K562 (cell line): ENCODE data around the gene NEURL1B. TPM values are rescaled to one million over a fixed set of nuclear protein-coding genes. Genes with fewer than 3 reads are reported as not detected.
A peak's percentile ranks its signal among the peaks of the same experiment; 100 is the strongest.

Experiments used
- ATAC-seq: fragments of 200-7000 bp; cut with Tn5 transposase; 3 replicates; pipeline ENCODE4 v1.9.1; 2020; ENCODE audit warnings: moderate library complexity
- BruUV-seq: library from RNA; stranded (reverse); fragments of 400-500 nt; replicated peaks from 2 replicates; lab custom pipeline; 2021; lab: Mats Ljungman, UMichigan
- CTCF ChIA-PET: fragments of 300-600 bp; formaldehyde crosslinking; extraction: SDS; loops from one replicate; lab custom pipeline; 2021; ENCODE audit warnings: low intra/inter-chr PET ratio; lab: Yijun Ruan, JAX
- POLR2A ChIA-PET: fragments of 300-600, 350-650 bp; sonication (Branson Sonifier 250); formaldehyde crosslinking; extraction: SDS; loops from one replicate; lab custom pipeline; 2021; ENCODE audit warnings: antibody characterized with exemption, inconsistent platforms; lab: Yijun Ruan, JAX
- DNase-seq, 4 experiments: peaks; one replicate each; pipeline versions ENCODE4 v3.0.0 to v3.0.0-alpha.2; 2011 to 2018; ENCODE audit warnings: low spot score in 3 of 4, mixed read lengths in 3 of 4; ENCODE audit errors: extremely low read depth in 1 of 4
- FAIRE-seq: peaks from 2 replicates; lab custom pipeline; 2011; peaks lifted over from hg19 to GRCh38; lab: Jason Lieb, UNC
- H2AFZ ChIP-seq: 2 replicates; pipeline ENCODE4 v1.6.0; 2011; ENCODE audit warnings: low read depth, low read length, control low read depth, inconsistent platforms
- H3K27ac ChIP-seq: fragments of 200-600 bp; 3 replicates; pipeline ENCODE4 v1.8.0; 2011; ENCODE audit warnings: low read depth, mild to moderate bottlenecking, control low read depth, inconsistent platforms, low read length, moderate library complexity, mixed read lengths; ENCODE audit errors: extremely low read depth
- H3K27me3 ChIP-seq, 2 experiments: fragments of 300-600 bp in 1 of 2; 2 replicates in 1 of 2; 3 replicates in 1 of 2; pipeline versions ENCODE4 v1.6.0 to v1.8.0; 2011; ENCODE audit warnings: inconsistent platforms in 2 of 2, low read length in 2 of 2, mild to moderate bottlenecking in 1 of 2, mixed read lengths in 1 of 2, moderate library complexity in 1 of 2; ENCODE audit not compliant: control insufficient read depth in 2 of 2, insufficient read depth in 2 of 2
- H3K36me3 ChIP-seq: fragments of 300-600 bp; 3 replicates; pipeline ENCODE4 v1.8.0; 2011; ENCODE audit warnings: mild to moderate bottlenecking, low read length, inconsistent platforms; ENCODE audit not compliant: control insufficient read depth, insufficient read depth
- H3K4me1 ChIP-seq, 2 experiments: fragments of 200-600 bp in 1 of 2; replicated peaks in 1 of 2; 2 replicates in 1 of 2; 3 replicates in 1 of 2; pipeline versions ENCODE4 v1.5.1 to v1.8.0; 2011; ENCODE audit warnings: inconsistent platforms in 2 of 2, low read length in 2 of 2, mild to moderate bottlenecking in 1 of 2, mixed read lengths in 1 of 2, moderate library complexity in 1 of 2; ENCODE audit not compliant: control insufficient read depth in 2 of 2, insufficient read depth in 2 of 2
- H3K4me2 ChIP-seq: 2 replicates; pipeline ENCODE4 v1.6.1; 2011; ENCODE audit warnings: low read length, control low read depth, inconsistent platforms, mixed read lengths; ENCODE audit not compliant: insufficient read depth
- H3K4me3 ChIP-seq: fragments of 200-600 bp; sonication (generic), shearing (Covaris generic); 2 replicates; pipeline ENCODE4 v1.5.1; 2016; ENCODE audit warnings: control low read depth, inconsistent platforms
- H3K79me2 ChIP-seq: fragments of 200-600 bp; 3 replicates; pipeline ENCODE4 v1.8.0; 2011; ENCODE audit warnings: low read length, inconsistent platforms; ENCODE audit not compliant: control insufficient read depth, insufficient read depth
- H3K9ac ChIP-seq, 2 experiments: 2 replicates each; pipeline versions ENCODE4 v1.6.0 to v1.6.1; 2011; ENCODE audit warnings: low read depth in 2 of 2, low read length in 2 of 2, control low read depth in 1 of 2, inconsistent platforms in 1 of 2, mild to moderate bottlenecking in 1 of 2, mixed read lengths in 1 of 2; ENCODE audit not compliant: insufficient read depth in 1 of 2
- H3K9me1 ChIP-seq: one replicate; pipeline ENCODE4 v1.6.0; 2011; ENCODE audit warnings: inconsistent platforms, mild to moderate bottlenecking, low read length, moderate library complexity; ENCODE audit not compliant: control insufficient read depth, insufficient read depth
- H3K9me3 ChIP-seq: replicated peaks from 2 replicates; pipeline ENCODE4 v1.5.1; 2011; ENCODE audit warnings: low read depth, low read length, inconsistent platforms; ENCODE audit not compliant: control insufficient read depth, insufficient read depth
- H4K20me1 ChIP-seq: replicated peaks from 2 replicates; pipeline ENCODE4 v1.6.1; 2011; ENCODE audit warnings: low read length, inconsistent platforms, mixed read lengths; ENCODE audit not compliant: control insufficient read depth, insufficient read depth
- DMBX1 ChIP-seq: fragments of 250-450 bp; sonication (Bioruptor Pico); IDR thresholded peaks from 2 replicates; pipeline ENCODE4 v1.8.0; 2022; ENCODE audit warnings: inconsistent platforms, mild to moderate bottlenecking, moderate library complexity, borderline replicate concordance
- FOS ChIP-seq: IDR thresholded peaks from 3 replicates; pipeline ENCODE4 v1.6.1; 2011; ENCODE audit not compliant: insufficient read length; ENCODE audit errors: extremely low read depth
- HDAC2 ChIP-seq: fragments of 450-650 bp; IDR thresholded peaks from 2 replicates; pipeline ENCODE4 v1.6.1; 2016; ENCODE audit warnings: mild to moderate bottlenecking
- HNRNPK ChIP-seq: fragments of 200-400 bp; formaldehyde crosslinking; IDR thresholded peaks from one replicate; pipeline ENCODE4 v1.6.1; 2018; ENCODE audit warnings: mild to moderate bottlenecking, low read depth, low read length; ENCODE audit not compliant: poor library complexity, severe bottlenecking
- NFIC ChIP-seq: fragments of 450-650 bp; IDR thresholded peaks from 2 replicates; pipeline ENCODE4 v1.6.1; 2017; ENCODE audit warnings: mild to moderate bottlenecking, inconsistent platforms
- POLR2G ChIP-seq: fragments of 200-400 bp; formaldehyde crosslinking; IDR thresholded peaks from 2 replicates; pipeline ENCODE4 v1.6.1; 2017; ENCODE audit warnings: low read depth, mild to moderate bottlenecking, antibody characterized with exemption, low read length, moderate library complexity
- SPI1 ChIP-seq: IDR thresholded peaks from 2 replicates; pipeline ENCODE4 v1.6.1; 2011; ENCODE audit warnings: low read depth, low read length, control low read depth, borderline replicate concordance
- SRSF3 ChIP-seq: fragments of 200-400 bp; formaldehyde crosslinking; IDR thresholded peaks from 2 replicates; pipeline ENCODE4 v1.6.1; 2016; ENCODE audit warnings: mild to moderate bottlenecking, low read length, moderate library complexity; ENCODE audit not compliant: insufficient read depth
- TRIM24 ChIP-seq, 2 experiments: fragments of 450-650 bp; IDR thresholded peaks; 2 replicates each; pipeline ENCODE4 v1.6.1; 2016
- ZFP36 ChIP-seq: fragments of 150-350 bp; IDR thresholded peaks from 2 replicates; pipeline ENCODE4 v1.6.1; 2018; ENCODE audit warnings: low read length, low read depth; ENCODE audit not compliant: partially characterized antibody
- ZNF232 ChIP-seq: sonication (generic); formaldehyde crosslinking; IDR thresholded peaks from 2 replicates; pipeline ENCODE4 v1.8.0; 2022; ENCODE audit warnings: mild to moderate bottlenecking, missing genetic modification reagents
- ZNF561 ChIP-seq: fragments of 450-650 bp; formaldehyde crosslinking; conservative IDR thresholded peaks from 2 replicates; pipeline ENCODE4 v1.4.0; 2020; ENCODE audit warnings: mild to moderate bottlenecking, moderate library complexity
- ZNF668 ChIP-seq: fragments of 250-450 bp; sonication (Bioruptor Pico); IDR thresholded peaks from 2 replicates; pipeline ENCODE4 v1.8.0; 2022; ENCODE audit warnings: mild to moderate bottlenecking, inconsistent platforms
- WGBS: fragments of 100-300 bp; shearing (Covaris generic); methylation state at CpG from one replicate; pipeline ENCODE4 v1.1.6; 2016; ENCODE audit warnings: low coverage, mixed read lengths; ENCODE audit not compliant: insufficient coverage; ENCODE audit errors: missing lambda C conversion rate; 5-methylcytosine and 5-hydroxymethylcytosine counted together
- in situ Hi-C: fragments of 300-500 bp; cut with MboI; formaldehyde crosslinking; loops from 4 replicates; pipeline ENCODE4 v1.15.0; 2018; ENCODE audit warnings: inconsistent platforms, mixed read lengths
- intact Hi-C: fragments of 100-400 bp; cut with micrococcal nuclease; formaldehyde crosslinking; loops from 2 replicates; pipeline ENCODE4 v1.14.2; 2022
- polyA plus RNA-seq, 8 experiments: library from polyadenylated mRNA; depleted of rRNA in 4 of 8; stranded (reverse) in 5 of 8; unstranded in 3 of 8; fragments of >200 nt; fragmentation: Nextera tagmentation in 2 of 8; fragmentation: Illumina TruSeq in 1 of 8; extraction: Ambion mirVana in 2 of 8; extraction: Trizol in 1 of 8; gene quantifications; 2 replicates each; pipeline versions ENCODE4 v1.2.1 to v1.2.3, GENCODE V29; 2011 to 2014; ENCODE audit warnings: inconsistent platforms in 1 of 8, missing spikeins in 1 of 8
- total RNA-seq, 7 experiments: library from RNA; depleted of rRNA in 6 of 7; stranded (reverse); fragments of >200 nt in 6 of 7; fragmentation: Illumina TruSeq in 2 of 7; extraction: Trizol in 2 of 7; gene quantifications; 2 replicates each; pipeline versions ENCODE4 v1.2.1 to v1.2.3, GENCODE V29; 2011 to 2021; ENCODE audit warnings: low replicate concordance in 1 of 7

The NEURL1B gene
- total and polyA plus RNA-seq, 9 of the 15 experiments (the other 6 are each of a cell fraction or from before 2014, with no cell fraction given), result 0.04 TPM; not detected in 8

GRCh38 chr5:172688349-172689217, 47.5 kb downstream of the NEURL1B start:
- H3K4me2 ChIP-seq, result no peak overlapping the region
- CTCF ChIA-PET, result no interaction called here
- H3K4me1 ChIP-seq, result peaks cover 0 to 10% of the 10 kb centered on the region in 2 experiments; a peak in 1 of 5 replicates
- intact Hi-C loops, result no loop called here
- no peaks in the 10 kb centered on the region for H3K9me3 ChIP-seq
- no peaks in the 10 kb centered on the region for H3K36me3 ChIP-seq
- BruUV-seq, result no TSS peak
- H3K9ac ChIP-seq, result peak overlapping the region in 1 of 2 experiments; percentile 57; a peak in 1 of 4 replicates
- no peaks in the 10 kb centered on the region for H3K9me1 ChIP-seq
- H3K27me3 ChIP-seq, result peaks cover 32 to 74% of the 10 kb centered on the region in 2 experiments; a peak in 4 of 5 replicates
- FAIRE-seq (no peak), DNase-seq (no peak), ATAC-seq (peak; percentile 62; the same call in 2 of the 3 replicates)
- WGBS, result 6% methylated on average over 11 of the region's 11 CpGs
- TF ChIP-seq TRIM24 (IDR thresholded peaks at IDR 0.05) (no peak), ZFP36 (no peak), ZNF668 (no peak), ZNF561 (no peak), HDAC2 (no peak), ZNF232 (no peak), NFIC (no peak), POLR2G (no peak), FOS (no peak), DMBX1 (CRISPR knock-in tag) (no peak), SRSF3 (no peak), SPI1 (no peak), HNRNPK (no peak)
- no peaks in the 10 kb centered on the region for H4K20me1 ChIP-seq
- POLR2A ChIA-PET, result interaction anchor here (0.6 to 0.7 kb wide), 2 partner anchors 251 to 1215 kb away, joined by 3 read pairs; no protein-coding TSS in a partner anchor
- no peaks in the 10 kb centered on the region for H3K79me2 ChIP-seq
- in situ Hi-C loops, result no loop called here
- no peak overlapping the region for H2AFZ ChIP-seq
- H3K4me3 ChIP-seq, result no peak overlapping the region
- H3K27ac ChIP-seq, result no peak overlapping the region
